Vagina (tissue), 2 donors: ENCODE results near the gene SLC12A5. TPM values are rescaled to one million over a fixed set of nuclear protein-coding genes. Genes with fewer than 3 reads are reported as not detected.

Source experiments
- DNase-seq, 2 donors: peaks; one replicate each; pipeline ENCODE4 v3.0.0-alpha.2; 2017; ENCODE audit errors: extremely low spot score in 2 of 2
- H3K27ac ChIP-seq: fragments of 200-600 bp; sonication (generic); one replicate; pipeline ENCODE4 v1.5.1; 2019
- H3K27me3 ChIP-seq: fragments of 200-600 bp; sonication (generic); one replicate; pipeline ENCODE4 v1.5.1; 2019
- H3K36me3 ChIP-seq, 2 donors: fragments of 200-600 bp; sonication (generic); one replicate each; pipeline ENCODE4 v1.5.1; 2017 to 2019
- H3K4me1 ChIP-seq: fragments of 200-600 bp; sonication (generic); one replicate; pipeline ENCODE4 v1.5.1; 2019
- H3K4me3 ChIP-seq, 2 donors: fragments of 200-600 bp; sonication (generic); 1 replicate in 1 of 2; 2 replicates in 1 of 2; pipeline ENCODE4 v1.5.1; 2016 to 2019
- H3K9me3 ChIP-seq: fragments of 200-600 bp; sonication (generic); one replicate; pipeline ENCODE4 v1.5.1; 2019
- CTCF ChIP-seq, 3 experiments: fragments of 450-650 bp in 2 of 3; fragments of 200-600 bp in 1 of 3; sonication (generic) in 1 of 3; IDR thresholded peaks; one replicate each; pipeline ENCODE4 v1.5.1; 2017 to 2019; ENCODE audit warnings: antibody characterized with exemption in 3 of 3, mild to moderate bottlenecking in 2 of 3, moderate library complexity in 2 of 3
- POLR2A ChIP-seq, 2 donors: fragments of 450-650 bp; IDR thresholded peaks; one replicate each; pipeline ENCODE4 v1.6.1; 2017; ENCODE audit warnings: antibody characterized with exemption in 2 of 2, mild to moderate bottlenecking in 2 of 2, moderate library complexity in 2 of 2
- POLR2AphosphoS5 ChIP-seq, 2 donors: sonication (generic); formaldehyde crosslinking; IDR thresholded peaks; one replicate each; pipeline ENCODE4 v1.9.0; 2017; ENCODE audit warnings: antibody characterized with exemption in 2 of 2, mild to moderate bottlenecking in 2 of 2, low read depth in 1 of 2; ENCODE audit not compliant: insufficient read depth in 1 of 2
- intact Hi-C: fragments of 100-400 bp; cut with DNase I; formaldehyde crosslinking; loops from one replicate; pipeline ENCODE4 v1.15.1; 2023
- total RNA-seq: library from RNA; depleted of rRNA; stranded (reverse); fragments of >200 nt; gene quantifications from one replicate; pipeline ENCODE4 v1.2.3, GENCODE V29; 2016

SLC12A5 gene
- total RNA-seq, 1 donor from 2014 or later, result not detected

GRCh38 chr20:46018112-46018511 is 10.9 kb upstream of the SLC12A5 start:
- Histone ChIP-seq H3K27ac (no peak overlapping the region), H3K27me3 (peaks cover 5% of the 10 kb centered on the region), H3K4me1 (peaks cover 28% of the 10 kb centered on the region), H3K9me3 (no peaks in the 10 kb centered on the region), H3K4me3 (no peak overlapping the region), H3K36me3 (no peaks in the 10 kb centered on the region)
- no peak for TF ChIP-seq POLR2A (IDR thresholded peaks at IDR 0.05)
- no peak for TF ChIP-seq POLR2AphosphoS5 (IDR thresholded peaks at IDR 0.05; ENCODE audit: insufficient read depth in 1 of 2, low read depth in 1 of 2)
- TF ChIP-seq CTCF (IDR thresholded peaks at IDR 0.05), result no peak
- intact Hi-C loops, result no loop called here
- no peak for DNase-seq

- Histone ChIP-seq H3K27me3 (no peaks in the 10 kb centered on the region), H3K4me1 (peaks cover 25% of the 10 kb centered on the region), H3K27ac (no peak overlapping the region), H3K9me3 (no peaks in the 10 kb centered on the region), H3K36me3 (no peaks in the 10 kb centered on the region), H3K4me3 (no peak overlapping the region)
- no peak for DNase-seq
- intact Hi-C loops, result no loop called here
- TF ChIP-seq POLR2A (IDR thresholded peaks at IDR 0.05), result no peak
- TF ChIP-seq POLR2AphosphoS5 (IDR thresholded peaks at IDR 0.05; ENCODE audit: insufficient read depth in 1 of 2, low read depth in 1 of 2), result no peak
- no peak for TF ChIP-seq CTCF (IDR thresholded peaks at IDR 0.05)
These were observed 10.4 kb upstream of the SLC12A5 start for GRCh38 chr20:46018611-46019010.

- Histone ChIP-seq H3K4me3 (no peak overlapping the region), H3K4me1 (peaks cover 19% of the 10 kb centered on the region), H3K36me3 (no peaks in the 10 kb centered on the region), H3K27me3 (no peaks in the 10 kb centered on the region), H3K9me3 (no peaks in the 10 kb centered on the region), H3K27ac (no peak overlapping the region)
- TF ChIP-seq CTCF (IDR thresholded peaks at IDR 0.05), result no peak
- no peak for TF ChIP-seq POLR2AphosphoS5 (IDR thresholded peaks at IDR 0.05; ENCODE audit: insufficient read depth in 1 of 2, low read depth in 1 of 2)
- no peak for TF ChIP-seq POLR2A (IDR thresholded peaks at IDR 0.05)
- no peak for DNase-seq
- intact Hi-C loops, result loop anchor here (10.0 kb wide), 1 partner anchor 154 kb away; no protein-coding TSS in a partner anchor
These were observed 8.5 kb upstream of the SLC12A5 start for GRCh38 chr20:46020555-46020954.

- no peaks in the 10 kb centered on the region for H3K27me3 ChIP-seq
- DNase-seq, result no peak
- intact Hi-C loops, result loop anchor here (10.0 kb wide), 1 partner anchor 153 kb away; no protein-coding TSS in a partner anchor
These were observed 7.4 kb upstream of the SLC12A5 start for GRCh38 chr20:46021361-46022359.

More at GRCh38 chr20:46021361-46022359, 7.4 kb upstream of the SLC12A5 start:
- Histone ChIP-seq H3K27ac (no peak overlapping the region), H3K36me3 (no peaks in the 10 kb centered on the region), H3K9me3 (no peaks in the 10 kb centered on the region), H3K4me3 (peak overlapping the region; percentile 20 to 27), H3K4me1 (peaks cover 19% of the 10 kb centered on the region)
- TF ChIP-seq POLR2A (IDR thresholded peaks at IDR 0.05) (no peak), CTCF (IDR thresholded peaks at IDR 0.05) (no peak), POLR2AphosphoS5 (IDR thresholded peaks at IDR 0.05; ENCODE audit: insufficient read depth in 1 of 2, low read depth in 1 of 2) (no peak)
